GM10248 (cell line): ENCODE measurements around the gene TSPAN5.

Source experiments
- CTCF ChIA-PET: fragments of 300-600 bp; sonication (Branson Sonifier 250); formaldehyde crosslinking; extraction: SDS; loops from one replicate; lab custom pipeline; 2021; ENCODE audit warnings: antibody characterized with exemption; lab: Yijun Ruan, JAX
- POLR2A ChIA-PET: fragments of 350-650 bp; sonication (Branson Sonifier 250); formaldehyde crosslinking; extraction: SDS; loops from one replicate; lab custom pipeline; 2020; ENCODE audit warnings: antibody characterized with exemption; lab: Yijun Ruan, JAX
- DNase-seq: peaks from one replicate; pipeline ENCODE4 v3.0.0; 2012; ENCODE audit errors: extremely low spot score
- CTCF ChIP-seq: IDR thresholded peaks from 2 replicates; pipeline ENCODE4 v1.5.1; 2012; ENCODE audit warnings: mild to moderate bottlenecking, low read depth; ENCODE audit errors: extremely low read depth, missing control alignments, control extremely low read depth

Gene TSPAN5

GRCh38 chr4:98581126-98581525 lies 77.3 kb downstream of the TSPAN5 start:
- ChIA-PET POLR2A (no interaction called here), CTCF (no interaction called here)
- no peak for TF ChIP-seq CTCF
- DNase-seq: no peak

GRCh38 chr4:98577956-98578355 lies 80.5 kb downstream of the TSPAN5 start:
- ChIA-PET POLR2A (no interaction called here), CTCF (interaction anchor here (0.8 kb wide), 1 partner anchor 46 kb away, joined by 3 read pairs; no protein-coding TSS in a partner anchor)
- TF ChIP-seq CTCF: no peak
- DNase-seq: no peak

DNA sequence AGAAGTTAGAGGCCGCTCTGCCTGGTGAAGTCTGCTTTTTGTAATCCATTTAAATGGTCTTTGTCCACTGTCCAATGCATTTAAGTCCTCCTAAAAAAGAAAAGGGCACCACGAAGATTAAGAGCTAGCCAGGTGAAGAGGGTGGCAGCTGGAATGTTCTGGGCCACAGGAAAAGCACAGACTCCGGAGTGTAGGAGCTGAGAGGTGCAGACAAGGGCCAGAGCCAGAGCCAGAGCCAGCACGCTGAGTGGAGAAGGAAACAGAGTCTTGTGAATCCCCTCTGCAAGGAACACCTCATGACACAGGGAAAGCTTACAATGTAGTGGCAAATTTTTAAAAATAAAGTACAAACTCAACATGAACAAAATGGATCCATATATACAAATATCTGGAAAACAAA lies 83.6 kb downstream of the TSPAN5 start:
- POLR2A ChIA-PET: no interaction called here
- no peak for TF ChIP-seq CTCF
- DNase-seq: no peak
- CTCF ChIA-PET: interaction anchor here (1.4 kb wide), 1 partner anchor 8 kb away, joined by 3 read pairs; no protein-coding TSS in a partner anchor

DNA sequence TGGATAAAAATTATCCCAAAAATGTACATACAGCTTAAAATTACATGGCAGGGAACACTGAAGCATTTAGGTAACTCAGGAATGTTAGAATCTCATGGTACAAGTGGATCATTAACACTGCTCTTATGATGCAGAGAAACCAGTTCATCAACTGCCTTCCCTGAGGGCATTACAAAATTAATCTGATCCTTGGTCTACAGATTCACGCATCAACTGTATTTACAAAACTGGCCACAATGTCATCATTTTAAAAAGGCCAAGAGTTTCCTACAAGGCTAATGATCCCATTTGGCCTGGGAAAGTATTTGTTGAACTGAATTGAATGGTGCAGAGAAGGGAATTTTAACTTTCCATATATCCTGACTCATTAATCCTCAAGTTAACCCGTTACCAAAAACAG lies 84.6 kb downstream of the TSPAN5 start:
- CTCF ChIA-PET: no interaction called here
- DNase-seq: no peak
- no peak for TF ChIP-seq CTCF
- POLR2A ChIA-PET: no interaction called here

DNA sequence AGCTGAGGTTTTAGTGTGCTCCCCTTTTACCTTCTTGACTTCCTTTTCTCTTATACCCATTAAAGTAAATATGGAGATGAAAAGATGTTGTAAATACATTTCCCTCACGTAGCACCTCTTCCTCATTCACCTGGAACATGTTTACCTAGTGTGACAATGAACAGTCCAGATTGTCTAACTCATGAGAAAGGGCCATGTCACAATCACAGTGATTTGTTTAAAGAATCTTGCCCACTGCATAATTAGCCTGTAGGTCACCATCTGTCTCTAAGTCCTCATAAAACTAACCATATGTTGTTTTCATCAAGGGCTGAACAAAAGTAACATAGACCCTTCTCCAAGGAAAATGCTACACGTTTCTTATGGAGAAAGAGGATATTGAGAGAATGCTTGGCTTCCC lies 85.7 kb downstream of the TSPAN5 start:
- no peak for DNase-seq
- no peak for TF ChIP-seq CTCF
- ChIA-PET POLR2A (no interaction called here), CTCF (no interaction called here)

GRCh38 chr4:98571161-98571786 lies 87.1 kb downstream of the TSPAN5 start:
- no peak for TF ChIP-seq CTCF
- POLR2A ChIA-PET: no interaction called here
- CTCF ChIA-PET: no interaction called here
- DNase-seq: no peak
